SK-N-SH (cell line): ENCODE data around the gene ADORA3. TPM values are rescaled to one million over a fixed set of nuclear protein-coding genes. Genes with fewer than 3 reads are reported as not detected.
A peak's percentile ranks its signal among the peaks of the same experiment; 100 is the strongest.

Experiments
- CTCF ChIA-PET: fragments of 300-600, 350-600 bp; formaldehyde crosslinking; extraction: SDS; loops from one replicate; lab custom pipeline; 2021; lab: Yijun Ruan, JAX
- POLR2A ChIA-PET: fragments of 350-600 bp; sonication (Branson Sonifier 250); formaldehyde crosslinking; extraction: SDS; loops from one replicate; lab custom pipeline; 2020; ENCODE audit warnings: antibody characterized with exemption, inconsistent platforms; lab: Yijun Ruan, JAX
- DNase-seq: peaks from one replicate; pipeline ENCODE4 v3.0.0; 2012
- H2AFZ ChIP-seq: fragments of 200-600 bp; sonication (generic); 2 replicates; pipeline ENCODE4 v1.8.1; 2016; ENCODE audit warnings: antibody characterized with exemption, mild to moderate bottlenecking, low read depth
- H3F3A ChIP-seq: fragments of 200-600 bp; sonication (generic); replicated peaks from 2 replicates; pipeline ENCODE3; 2016; ENCODE audit warnings: antibody characterized with exemption, mild to moderate bottlenecking; ENCODE audit not compliant: insufficient read depth
- H3K27ac ChIP-seq, 2 experiments: fragments of 200-500 bp in 1 of 2; fragments of 200-600 bp in 1 of 2; sonication (Bioruptor generic) in 1 of 2; sonication (generic), shearing (Covaris generic) in 1 of 2; 2 replicates each; pipeline versions ENCODE4 v1.5.1 to v1.6.1; 2014 to 2016; ENCODE audit warnings: low read depth in 2 of 2, inconsistent platforms in 1 of 2, low read length in 1 of 2, mild to moderate bottlenecking in 1 of 2, mixed read lengths in 1 of 2
- H3K27me3 ChIP-seq: fragments of 200-600 bp; sonication (generic), shearing (Covaris generic); 2 replicates; pipeline ENCODE4 v1.6.1; 2016; ENCODE audit warnings: mixed run types; ENCODE audit not compliant: insufficient read depth
- H3K36me3 ChIP-seq, 2 experiments: fragments of 200-500 bp in 1 of 2; fragments of 200-600 bp in 1 of 2; sonication (Bioruptor generic) in 1 of 2; sonication (generic) in 1 of 2; replicated peaks in 1 of 2; 2 replicates each; pipeline versions ENCODE3 to v1.5.1; 2014 to 2016; ENCODE audit warnings: low read length in 1 of 2, mild to moderate bottlenecking in 1 of 2; ENCODE audit not compliant: insufficient read depth in 2 of 2, control insufficient read depth in 1 of 2
- H3K4me1 ChIP-seq, 2 experiments: fragments of 200-500 bp in 1 of 2; fragments of 200-600 bp in 1 of 2; sonication (Bioruptor generic) in 1 of 2; sonication (generic), shearing (Covaris generic) in 1 of 2; 2 replicates each; pipeline versions ENCODE4 v1.5.1 to v1.6.1; 2014 to 2016; ENCODE audit warnings: low read depth in 1 of 2, low read length in 1 of 2, mixed run types in 1 of 2; ENCODE audit not compliant: insufficient read depth in 2 of 2, control insufficient read depth in 1 of 2
- H3K4me2 ChIP-seq: fragments of 200-600 bp; sonication (generic), shearing (Covaris generic); 2 replicates; pipeline ENCODE4 v1.6.1; 2017; ENCODE audit warnings: mixed run types
- H3K4me3 ChIP-seq, 2 experiments: fragments of 200-500 bp in 1 of 2; fragments of 200-600 bp in 1 of 2; sonication (Bioruptor generic) in 1 of 2; sonication (generic), shearing (Covaris generic) in 1 of 2; 2 replicates each; pipeline versions ENCODE4 v1.5.1 to v1.8.1; 2014 to 2016; ENCODE audit warnings: low read depth in 2 of 2, inconsistent platforms in 1 of 2, low read length in 1 of 2, mild to moderate bottlenecking in 1 of 2, mixed read lengths in 1 of 2, moderate library complexity in 1 of 2
- H3K79me2 ChIP-seq: fragments of 200-600 bp; sonication (generic); 2 replicates; pipeline ENCODE4 v1.8.1; 2017; ENCODE audit warnings: mild to moderate bottlenecking; ENCODE audit not compliant: insufficient read depth
- H3K9ac ChIP-seq: fragments of 200-600 bp; sonication (generic); 2 replicates; pipeline ENCODE4 v1.6.1; 2017; ENCODE audit warnings: mixed run types
- H3K9me2 ChIP-seq: fragments of 200-600 bp; sonication (generic); 2 replicates; pipeline ENCODE4 v1.6.1; 2017; ENCODE audit warnings: mixed run types
- H3K9me3 ChIP-seq: fragments of 200-600 bp; sonication (generic); 2 replicates; pipeline ENCODE4 v1.6.1; 2017; ENCODE audit warnings: mixed run types, mild to moderate bottlenecking, moderate library complexity
- H4K20me1 ChIP-seq: fragments of 200-600 bp; sonication (generic); 2 replicates; pipeline ENCODE4 v1.6.1; 2017; ENCODE audit warnings: mild to moderate bottlenecking, mixed run types; ENCODE audit not compliant: insufficient read depth
- CHD2 ChIP-seq: fragments of 150-350 bp; IDR thresholded peaks from 2 replicates; pipeline ENCODE4 v1.6.1; 2018; ENCODE audit warnings: low read length; ENCODE audit not compliant: partially characterized antibody
- EP300 ChIP-seq, 2 experiments: IDR thresholded peaks; 2 replicates each; pipeline versions ENCODE4 v1.4.0 to v1.6.1; 2012; ENCODE audit warnings: borderline replicate concordance in 1 of 2, low read depth in 1 of 2, low read length in 1 of 2
- FOXJ3 ChIP-seq: sonication (generic); formaldehyde crosslinking; IDR thresholded peaks from 2 replicates; pipeline ENCODE4 v1.5.1; 2020; ENCODE audit warnings: mild to moderate bottlenecking, missing genetic modification reagents
- FOXM1 ChIP-seq: IDR thresholded peaks from 2 replicates; pipeline ENCODE4 v1.4.0; 2012; ENCODE audit warnings: low read depth, mild to moderate bottlenecking
- GATA2 ChIP-seq: sonication (generic); formaldehyde crosslinking; IDR thresholded peaks from 2 replicates; pipeline ENCODE4 v1.5.0; 2020; ENCODE audit warnings: mild to moderate bottlenecking, missing genetic modification reagents
- JUND ChIP-seq: IDR thresholded peaks from 2 replicates; pipeline ENCODE4 v1.4.0; 2012
- MXI1 ChIP-seq: IDR thresholded peaks from 2 replicates; pipeline ENCODE4 v1.6.1; 2012; ENCODE audit warnings: mild to moderate bottlenecking, low read depth, low read length, improper control_type of control experiment
- NFIC ChIP-seq: IDR thresholded peaks from 2 replicates; pipeline ENCODE4 v1.4.0; 2012; ENCODE audit warnings: borderline replicate concordance
- RAD21 ChIP-seq: IDR thresholded peaks from 2 replicates; pipeline ENCODE4 v1.6.1; 2012; ENCODE audit warnings: mild to moderate bottlenecking, low read length
- RXRA ChIP-seq: IDR thresholded peaks from 2 replicates; pipeline ENCODE4 v1.4.0; 2012; ENCODE audit warnings: low read depth, mild to moderate bottlenecking, borderline replicate concordance
- SMC3 ChIP-seq: IDR thresholded peaks from 2 replicates; pipeline ENCODE4 v1.6.1; 2012; ENCODE audit warnings: low read depth, low read length, improper control_type of control experiment
- TCF12 ChIP-seq: IDR thresholded peaks from 2 replicates; pipeline ENCODE4 v1.4.0; 2012
- TEAD4 ChIP-seq: IDR thresholded peaks from 2 replicates; pipeline ENCODE4 v1.4.0; 2012; ENCODE audit warnings: mild to moderate bottlenecking, borderline replicate concordance; ENCODE audit not compliant: insufficient read depth
- YY1 ChIP-seq: IDR thresholded peaks from 2 replicates; pipeline ENCODE4 v1.4.0; 2012; ENCODE audit warnings: low read depth, mild to moderate bottlenecking
- WGBS: methylation state at CpG from one replicate; pipeline ENCODE4 v1.1.6; 2017; ENCODE audit warnings: low lambda C conversion rate; 5-methylcytosine and 5-hydroxymethylcytosine counted together
- polyA plus RNA-seq, 3 experiments: library from polyadenylated mRNA; depleted of rRNA; stranded (reverse); fragments of >200 nt; gene quantifications; 2 replicates each; pipeline ENCODE4 v1.2.3, GENCODE V29; 2012
- TF ChIP-seq, protein P1 (sequence below): IDR thresholded peaks from 2 replicates; pipeline ENCODE4 v1.4.0; 2012; ENCODE audit warnings: low read depth
- TF ChIP-seq, protein P2 (sequence below): IDR thresholded peaks from 2 replicates; pipeline ENCODE4 v1.4.0; 2012; ENCODE audit warnings: low read depth, borderline replicate concordance
- TF ChIP-seq, protein P3 (sequence below): fragments of 150-350 bp; IDR thresholded peaks from 2 replicates; pipeline ENCODE4 v1.6.1; 2016; ENCODE audit warnings: mild to moderate bottlenecking, low read depth, low read length
- TF ChIP-seq, protein P4 (sequence below): IDR thresholded peaks from 2 replicates; pipeline ENCODE4; 2012

Gene ADORA3
- polyA plus RNA-seq, 1 of the 3 experiments (the other 2 are of a cell fraction), result not detected

DNA sequence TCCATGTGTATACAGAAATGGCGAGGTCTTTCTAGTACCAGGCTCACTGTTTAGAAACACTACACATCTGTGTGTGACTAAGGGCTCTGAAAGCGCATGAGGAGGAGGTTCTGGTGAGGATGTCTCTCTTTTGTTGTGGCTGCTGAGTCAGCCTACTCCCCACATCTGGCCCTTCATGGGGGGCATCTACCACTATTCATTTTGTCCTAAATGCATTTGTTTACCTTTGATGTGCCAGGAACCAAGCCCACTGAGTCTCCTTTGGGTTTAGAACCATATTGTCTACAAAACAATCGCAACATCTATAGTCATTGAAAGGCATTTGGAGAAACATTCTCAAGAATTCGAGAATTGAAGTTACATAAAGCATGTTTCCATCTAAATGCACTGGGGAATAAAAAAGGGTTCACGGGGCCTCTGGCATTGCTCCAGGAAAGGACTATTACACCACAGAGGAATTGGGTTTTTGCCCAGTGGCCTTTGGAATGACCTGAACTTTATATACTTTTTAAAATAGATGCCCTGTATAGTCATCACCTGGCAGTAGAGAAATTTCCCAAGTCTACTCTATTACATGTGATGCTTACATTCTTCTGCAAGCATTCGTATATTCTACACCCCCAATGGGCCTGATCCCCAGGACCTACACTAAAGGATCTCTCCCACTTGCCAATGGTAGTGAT, 35.1 kb upstream of the ADORA3 start:
- Histone ChIP-seq H3K27ac (no peak overlapping the region), H3K79me2 (no peaks in the 10 kb centered on the region), H3K4me1 (peaks cover 0 to 9% of the 10 kb centered on the region in 2 experiments; a peak in 3 of 4 replicates), H3F3A (no peaks in the 10 kb centered on the region), H3K9me3 (no peaks in the 10 kb centered on the region), H3K4me3 (no peak overlapping the region), H3K27me3 (no peaks in the 10 kb centered on the region), H3K4me2 (0 out of 2 replicates have a peak overlapping the region, but pooled peaks have one; percentile 3), H3K36me3 (no peaks in the 10 kb centered on the region), H4K20me1 (no peaks in the 10 kb centered on the region), H3K9me2 (no peaks in the 10 kb centered on the region), H2AFZ (no peak overlapping the region), H3K9ac (no peak overlapping the region)
- no peak for DNase-seq
- POLR2A ChIA-PET, result no interaction called here
- WGBS, result 63% methylated on average over 6 of the region's 6 CpGs
- no peak for TF ChIP-seq MXI1
- no peak for TF ChIP-seq SMC3
- TF ChIP-seq RXRA, result peak; percentile 72; the same call in 1 of the 2 replicates
- peak; percentile 15; the same call in 1 of the 2 replicates for TF ChIP-seq JUND
- TF ChIP-seq, protein P1, sequence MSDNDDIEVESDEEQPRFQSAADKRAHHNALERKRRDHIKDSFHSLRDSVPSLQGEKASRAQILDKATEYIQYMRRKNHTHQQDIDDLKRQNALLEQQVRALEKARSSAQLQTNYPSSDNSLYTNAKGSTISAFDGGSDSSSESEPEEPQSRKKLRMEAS, result no peak
- TF ChIP-seq GATA2 (CRISPR knock-in tag), result no peak
- no peak for TF ChIP-seq FOXJ3
- TF ChIP-seq TCF12, result no peak
- TF ChIP-seq, protein P2, sequence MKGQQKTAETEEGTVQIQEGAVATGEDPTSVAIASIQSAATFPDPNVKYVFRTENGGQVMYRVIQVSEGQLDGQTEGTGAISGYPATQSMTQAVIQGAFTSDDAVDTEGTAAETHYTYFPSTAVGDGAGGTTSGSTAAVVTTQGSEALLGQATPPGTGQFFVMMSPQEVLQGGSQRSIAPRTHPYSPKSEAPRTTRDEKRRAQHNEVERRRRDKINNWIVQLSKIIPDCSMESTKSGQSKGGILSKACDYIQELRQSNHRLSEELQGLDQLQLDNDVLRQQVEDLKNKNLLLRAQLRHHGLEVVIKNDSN, result no peak
- TF ChIP-seq RAD21, result no peak
- TF ChIP-seq NFIC, result peak; percentile 58; the same call in 1 of the 2 replicates
- no peak for TF ChIP-seq EP300 (IDR thresholded peaks at IDR 0.05; ENCODE audit: borderline replicate concordance in 1 of 2, low read depth in 1 of 2, low read length in 1 of 2)
- no peak for TF ChIP-seq TEAD4
- TF ChIP-seq CHD2, result no peak
- no peak for TF ChIP-seq FOXM1
- CTCF ChIA-PET, result no interaction called here

DNA sequence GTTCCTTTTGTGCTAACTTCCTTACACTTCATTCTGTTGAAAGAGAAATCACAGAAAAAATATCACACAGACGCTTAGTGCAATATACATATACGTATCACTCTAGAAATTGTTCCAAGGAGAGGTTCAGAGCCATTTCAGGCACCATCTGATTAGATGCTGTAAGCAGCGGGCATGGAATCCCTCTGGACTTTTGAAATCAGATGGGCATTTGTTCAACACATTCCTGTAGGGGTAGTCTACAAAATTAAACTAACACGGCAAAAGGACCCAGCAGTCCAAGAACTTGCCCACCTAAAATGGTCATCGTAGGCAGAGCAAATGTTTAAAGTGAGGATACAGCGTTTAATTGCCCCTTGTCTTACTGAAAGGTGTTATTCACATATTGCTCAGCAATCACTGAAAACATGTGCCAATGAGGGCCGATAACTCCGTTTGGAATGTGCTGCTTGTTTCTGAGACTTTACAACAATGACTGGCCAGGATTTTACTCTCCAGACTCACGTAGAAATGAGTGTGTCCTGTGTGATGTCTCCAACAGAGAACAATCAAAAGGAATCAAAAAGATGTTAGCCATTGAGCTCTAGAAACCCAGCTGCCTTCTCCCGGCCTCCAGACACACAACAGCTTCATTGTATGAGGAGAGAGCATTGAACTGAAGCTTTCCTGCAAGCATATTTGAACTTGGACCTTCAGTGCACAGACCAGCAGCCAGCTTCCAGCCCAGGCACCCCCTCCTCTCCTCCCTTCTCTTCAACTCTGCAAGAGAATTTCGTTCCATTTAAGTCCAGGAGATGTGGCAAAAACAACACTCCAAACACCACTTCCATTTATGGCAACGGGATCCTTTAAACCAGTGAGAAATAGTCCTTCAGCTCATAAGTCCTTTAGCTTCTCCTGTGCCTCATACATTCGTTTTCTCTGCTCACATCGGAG, 32.1 kb upstream of the ADORA3 start:
- Histone ChIP-seq H3K9ac (no peak overlapping the region), H3K36me3 (no peaks in the 10 kb centered on the region), H4K20me1 (no peaks in the 10 kb centered on the region), H3K4me3 (no peak overlapping the region), H3K79me2 (no peaks in the 10 kb centered on the region), H2AFZ (peak overlapping the region; percentile 54; the same call in 1 of the 2 replicates), H3F3A (no peaks in the 10 kb centered on the region), H3K4me1 (peaks cover 0 to 9% of the 10 kb centered on the region in 2 experiments; a peak in 2 of 4 replicates), H3K9me3 (no peaks in the 10 kb centered on the region), H3K27me3 (no peaks in the 10 kb centered on the region), H3K27ac (peak overlapping the region in 1 of 2 experiments; percentile 3; a peak in 1 of 4 replicates), H3K9me2 (no peaks in the 10 kb centered on the region), H3K4me2 (peak overlapping the region; percentile 12; the same call in 1 of the 2 replicates)
- POLR2A ChIA-PET, result no interaction called here
- CTCF ChIA-PET, result interaction anchor here (0.8 to 2.3 kb wide), 2 partner anchors 25 to 27 kb away, joined by 3 to 8 read pairs; no protein-coding TSS in a partner anchor
- 0 out of 4 replicates have a peak, but pooled peaks of 1 of the 2 experiments have one; percentile 26 for TF ChIP-seq EP300 (IDR thresholded peaks at IDR 0.05; ENCODE audit: borderline replicate concordance in 1 of 2, low read depth in 1 of 2, low read length in 1 of 2)
- TF ChIP-seq RAD21, result no peak
- peak; percentile 33; the same call in 1 of the 2 replicates for TF ChIP-seq TEAD4
- TF ChIP-seq MXI1, result no peak
- no peak for TF ChIP-seq CHD2
- peak; percentile 50 for TF ChIP-seq TCF12
- TF ChIP-seq, protein P3, sequence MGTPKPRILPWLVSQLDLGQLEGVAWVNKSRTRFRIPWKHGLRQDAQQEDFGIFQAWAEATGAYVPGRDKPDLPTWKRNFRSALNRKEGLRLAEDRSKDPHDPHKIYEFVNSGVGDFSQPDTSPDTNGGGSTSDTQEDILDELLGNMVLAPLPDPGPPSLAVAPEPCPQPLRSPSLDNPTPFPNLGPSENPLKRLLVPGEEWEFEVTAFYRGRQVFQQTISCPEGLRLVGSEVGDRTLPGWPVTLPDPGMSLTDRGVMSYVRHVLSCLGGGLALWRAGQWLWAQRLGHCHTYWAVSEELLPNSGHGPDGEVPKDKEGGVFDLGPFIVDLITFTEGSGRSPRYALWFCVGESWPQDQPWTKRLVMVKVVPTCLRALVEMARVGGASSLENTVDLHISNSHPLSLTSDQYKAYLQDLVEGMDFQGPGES, result no peak
- TF ChIP-seq YY1, result no peak
- peak; percentile 82 for TF ChIP-seq NFIC
- TF ChIP-seq SMC3, result no peak
- TF ChIP-seq JUND, result peak; percentile 50
- TF ChIP-seq, protein P4, sequence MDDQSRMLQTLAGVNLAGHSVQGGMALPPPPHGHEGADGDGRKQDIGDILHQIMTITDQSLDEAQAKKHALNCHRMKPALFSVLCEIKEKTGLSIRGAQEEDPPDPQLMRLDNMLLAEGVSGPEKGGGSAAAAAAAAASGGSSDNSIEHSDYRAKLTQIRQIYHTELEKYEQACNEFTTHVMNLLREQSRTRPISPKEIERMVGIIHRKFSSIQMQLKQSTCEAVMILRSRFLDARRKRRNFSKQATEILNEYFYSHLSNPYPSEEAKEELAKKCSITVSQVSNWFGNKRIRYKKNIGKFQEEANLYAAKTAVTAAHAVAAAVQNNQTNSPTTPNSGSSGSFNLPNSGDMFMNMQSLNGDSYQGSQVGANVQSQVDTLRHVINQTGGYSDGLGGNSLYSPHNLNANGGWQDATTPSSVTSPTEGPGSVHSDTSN, result peak; percentile 15
- 47% methylated on average over 14 of the region's 14 CpGs for WGBS
- no peak for DNase-seq
